Gastrocnemius medialis (tissue), 4 donors: Measurements from ENCODE around the gene PTPRT. TPM values are rescaled to one million over a fixed set of nuclear protein-coding genes. Genes with fewer than 3 reads are reported as not detected.

Experiments
- ATAC-seq, 2 donors: fragments of 150-250 bp; one replicate each; pipeline ENCODE4 v1.9.1; 2016
- DNase-seq, 2 donors: peaks; one replicate each; pipeline ENCODE4 v3.0.0-alpha.2; 2019
- H3K27ac ChIP-seq, 4 donors: fragments of 200-600 bp; sonication (generic); 1 replicate in 1 of 4; 2 replicates in 3 of 4; pipeline ENCODE4 v1.5.1; 2016 to 2018; ENCODE audit warnings: mild to moderate bottlenecking in 2 of 4, moderate library complexity in 1 of 4
- H3K27me3 ChIP-seq, 3 donors: fragments of 200-600 bp; sonication (generic) in 2 of 3; 1 replicate in 1 of 3; 2 replicates in 2 of 3; pipeline versions ENCODE4 v1.5.1 to v1.6.0; 2016 to 2019; ENCODE audit warnings: mild to moderate bottlenecking in 1 of 3, moderate library complexity in 1 of 3
- H3K36me3 ChIP-seq, 2 donors: fragments of 200-600 bp; sonication (generic) in 1 of 2; one replicate each; pipeline ENCODE4 v1.5.1; 2017 to 2018
- H3K4me1 ChIP-seq, 2 donors: fragments of 200-600 bp; sonication (generic) in 1 of 2; one replicate each; pipeline ENCODE4 v1.5.1; 2016 to 2017; ENCODE audit warnings: mild to moderate bottlenecking in 2 of 2
- H3K4me3 ChIP-seq, 4 donors: fragments of 200-600 bp; sonication (generic) in 3 of 4; 1 replicate in 1 of 4; 2 replicates in 3 of 4; pipeline ENCODE4 v1.5.1; 2016 to 2019; ENCODE audit warnings: mild to moderate bottlenecking in 2 of 4
- H3K9me3 ChIP-seq, 3 donors: fragments of 200-600 bp; sonication (generic) in 2 of 3; 1 replicate in 1 of 3; 2 replicates in 2 of 3; pipeline ENCODE4 v1.5.1; 2016 to 2019
- CTCF ChIP-seq, 5 experiments: fragments of 450-650 bp in 3 of 5; fragments of 200-600 bp in 2 of 5; sonication (generic) in 2 of 5; IDR thresholded peaks in 4 of 5; conservative IDR thresholded peaks in 1 of 5; 1 replicate in 4 of 5; 2 replicates in 1 of 5; pipeline ENCODE4 v1.5.1; 2016 to 2019; ENCODE audit warnings: antibody characterized with exemption in 5 of 5, mild to moderate bottlenecking in 3 of 5, moderate library complexity in 3 of 5
- POLR2A ChIP-seq, 2 donors: fragments of 450-650 bp; IDR thresholded peaks; one replicate each; pipeline ENCODE4 v1.6.1; 2017; ENCODE audit warnings: antibody characterized with exemption in 2 of 2, mild to moderate bottlenecking in 2 of 2, moderate library complexity in 2 of 2
- in situ Hi-C, 4 donors: fragments of 200-750 bp; cut with MboI; loops; one replicate each; pipeline versions ENCODE4 v1.15.0 to v1.8.0; 2017; ENCODE audit warnings: low sequenced_read_pairs in 4 of 4
- intact Hi-C: fragments of 100-400 bp; cut with DNase I; formaldehyde crosslinking; loops from one replicate; pipeline ENCODE4 v1.15.1; 2023; ENCODE audit warnings: low total_unique reads
- total RNA-seq, 4 donors: library from RNA; depleted of rRNA; stranded (reverse); fragments of >200 nt; gene quantifications; one replicate each; pipeline versions ENCODE4 v1.1.0 to v1.2.3, GENCODE V29; 2016

The PTPRT gene
- total RNA-seq, 4 donors from 2014 or later: not detected

- TF ChIP-seq POLR2A (IDR thresholded peaks at IDR 0.05): no peak
- TF ChIP-seq CTCF (IDR thresholded peaks at IDR 0.05 in 4 of 5, conservative IDR thresholded peaks at IDR 0.05 in 1 of 5): no peak
- no peak overlapping the region for H3K27ac ChIP-seq
- in situ Hi-C loops (no loop called here), intact Hi-C loops (no loop called here)
- H3K4me3 ChIP-seq: no peak overlapping the region
- no peaks in the 10 kb centered on the region for H3K27me3 ChIP-seq
- no peaks in the 10 kb centered on the region for H3K36me3 ChIP-seq
- no peaks in the 10 kb centered on the region for H3K4me1 ChIP-seq
- ATAC-seq: no peak
- H3K9me3 ChIP-seq: no peaks in the 10 kb centered on the region
- DNase-seq: no peak
Observed at GRCh38 chr20:42155586-42155985, 1034.1 kb downstream of the PTPRT start.

GRCh38 chr20:42152575-42152974 lies 1037.1 kb downstream of the PTPRT start:
- in situ Hi-C loops: no loop called here
- no peaks in the 10 kb centered on the region for H3K36me3 ChIP-seq
- H3K4me3 ChIP-seq: no peak overlapping the region
- no peak for DNase-seq
- TF ChIP-seq POLR2A (IDR thresholded peaks at IDR 0.05) (no peak), CTCF (IDR thresholded peaks at IDR 0.05 in 4 of 5, conservative IDR thresholded peaks at IDR 0.05 in 1 of 5) (no peak)
- no peak for ATAC-seq
- no peak overlapping the region for H3K27ac ChIP-seq
- intact Hi-C loops: no loop called here
- H3K9me3 ChIP-seq: no peaks in the 10 kb centered on the region
- H3K27me3 ChIP-seq: no peaks in the 10 kb centered on the region
- H3K4me1 ChIP-seq: no peaks in the 10 kb centered on the region

- no peaks in the 10 kb centered on the region for H3K27me3 ChIP-seq
- no peaks in the 10 kb centered on the region for H3K9me3 ChIP-seq
- in situ Hi-C loops: no loop called here
- H3K27ac ChIP-seq: no peak overlapping the region
- no peaks in the 10 kb centered on the region for H3K4me1 ChIP-seq
- TF ChIP-seq CTCF (IDR thresholded peaks at IDR 0.05 in 4 of 5, conservative IDR thresholded peaks at IDR 0.05 in 1 of 5) (no peak), POLR2A (IDR thresholded peaks at IDR 0.05) (no peak)
- ATAC-seq: no peak
- no peak overlapping the region for H3K4me3 ChIP-seq
- intact Hi-C loops: no loop called here
- DNase-seq: no peak
- no peaks in the 10 kb centered on the region for H3K36me3 ChIP-seq
Observed at GRCh38 chr20:42150230-42150629, 1039.5 kb downstream of the PTPRT start.

- no peaks in the 10 kb centered on the region for H3K4me1 ChIP-seq
- no peak overlapping the region for H3K4me3 ChIP-seq
- no peaks in the 10 kb centered on the region for H3K27me3 ChIP-seq
- in situ Hi-C loops (no loop called here), intact Hi-C loops (no loop called here)
- DNase-seq (no peak), ATAC-seq (no peak)
- no peak overlapping the region for H3K27ac ChIP-seq
- TF ChIP-seq CTCF (IDR thresholded peaks at IDR 0.05 in 4 of 5, conservative IDR thresholded peaks at IDR 0.05 in 1 of 5): no peak
- no peak for TF ChIP-seq POLR2A (IDR thresholded peaks at IDR 0.05)
- no peaks in the 10 kb centered on the region for H3K36me3 ChIP-seq
- no peaks in the 10 kb centered on the region for H3K9me3 ChIP-seq
Observed at GRCh38 chr20:42138729-42139128, 1051.0 kb downstream of the PTPRT start.
